ENCODE results near the gene MYO5C.

MYO5C gene

GRCh38 chr15:52213206-52213605 is 82.4 kb downstream of the MYO5C start:
- DNase-seq (ENCODE audit: low spot score): peak; percentile 35

- DNase-seq (ENCODE audit: low spot score): peak; percentile 68
Observed at GRCh38 chr15:52208306-52208946, 87.2 kb downstream of the MYO5C start.

GRCh38 chr15:52207191-52207590 is 88.4 kb downstream of the MYO5C start:
- DNase-seq (ENCODE audit: low spot score): no peak

GRCh38 chr15:52206446-52206845 is 89.2 kb downstream of the MYO5C start:
- DNase-seq (ENCODE audit: low spot score): no peak

GRCh38 chr15:52204657-52205056 is 90.9 kb downstream of the MYO5C start:
- no peak for DNase-seq (ENCODE audit: low spot score)

GRCh38 chr15:52200831-52201365 is 94.7 kb downstream of the MYO5C start:
- no peak for DNase-seq (ENCODE audit: low spot score)

GRCh38 chr15:52199271-52199670 is 96.3 kb downstream of the MYO5C start:
- no peak for DNase-seq (ENCODE audit: low spot score)

GRCh38 chr15:52196891-52197290 is 98.7 kb downstream of the MYO5C start:
- no peak for DNase-seq (ENCODE audit: low spot score)

GRCh38 chr15:52193791-52194190 is 101.8 kb downstream of the MYO5C start:
- no peak for DNase-seq (ENCODE audit: low spot score)

- no peak for DNase-seq (ENCODE audit: low spot score)
Observed at GRCh38 chr15:52193321-52193720, 102.3 kb downstream of the MYO5C start.

GRCh38 chr15:52191207-52191606 is 104.4 kb downstream of the MYO5C start, which contains the start of gene GNB5:
TSS of gene GNB5 (minus strand) at chr15:52191392. CDS start at chr15:52184676, 6,716 bp downstream.
- DNase-seq (ENCODE audit: low spot score): no peak

GRCh38 chr15:52186651-52187486 is 108.7 kb downstream of the MYO5C start:
- no peak for DNase-seq (ENCODE audit: low spot score)

- no peak for DNase-seq (ENCODE audit: low spot score)
Observed at GRCh38 chr15:52185151-52185561, 110.4 kb downstream of the MYO5C start.

- DNase-seq (ENCODE audit: low spot score): no peak
Observed at GRCh38 chr15:52184721-52185120, 110.9 kb downstream of the MYO5C start.

- DNase-seq (ENCODE audit: low spot score): no peak
Observed at GRCh38 chr15:52183562-52184173, 111.9 kb downstream of the MYO5C start.

- DNase-seq (ENCODE audit: low spot score): no peak
Observed at GRCh38 chr15:52181938-52182780, 113.4 kb downstream of the MYO5C start.

GRCh38 chr15:52180851-52181450 is 114.7 kb downstream of the MYO5C start:
- no peak for DNase-seq (ENCODE audit: low spot score)

- DNase-seq (ENCODE audit: low spot score): peak; percentile 9
Observed at GRCh38 chr15:52180196-52180835, 115.3 kb downstream of the MYO5C start.

- peak; percentile 53 for DNase-seq (ENCODE audit: low spot score)
Observed at GRCh38 chr15:52179278-52180195, 116.1 kb downstream of the MYO5C start.

- DNase-seq (ENCODE audit: low spot score): no peak
Observed at GRCh38 chr15:52178765-52179164, 116.8 kb downstream of the MYO5C start.
